Endodermal cell (in vitro differentiated cells): ENCODE results near the gene CD82. TPM values are rescaled to one million over a fixed set of nuclear protein-coding genes. Genes with fewer than 3 reads are reported as not detected.

ENCODE experiments used
- DNase-seq: peaks from one replicate; pipeline ENCODE4 v3.0.0-alpha.2; 2017
- H3K27ac ChIP-seq: 2 replicates; pipeline ENCODE4 v1.5.1; 2013; ENCODE audit warnings: mild to moderate bottlenecking, low read depth, low read length, moderate library complexity
- H3K27me3 ChIP-seq: 2 replicates; pipeline ENCODE4 v1.6.1; 2013; ENCODE audit warnings: mild to moderate bottlenecking, low read length, moderate library complexity; ENCODE audit not compliant: insufficient read depth, control insufficient read depth, poor library complexity, severe bottlenecking
- H3K36me3 ChIP-seq: 2 replicates; pipeline ENCODE4 v1.7.0; 2013; ENCODE audit warnings: mild to moderate bottlenecking, low read length, moderate library complexity; ENCODE audit not compliant: control insufficient read depth, insufficient read depth
- H3K4me1 ChIP-seq: one replicate; pipeline ENCODE4 v1.7.0; 2013; ENCODE audit warnings: low read length; ENCODE audit not compliant: control insufficient read depth, insufficient read depth
- H3K4me3 ChIP-seq: 2 replicates; pipeline ENCODE4 v1.5.1; 2013; ENCODE audit warnings: mild to moderate bottlenecking, low read length, moderate library complexity
- H3K9ac ChIP-seq: 2 replicates; pipeline ENCODE4 v1.6.1; 2013; ENCODE audit warnings: mild to moderate bottlenecking, low read length, moderate library complexity; ENCODE audit not compliant: poor library complexity, severe bottlenecking; ENCODE audit errors: extremely low read depth
- H3K9me3 ChIP-seq: 2 replicates; pipeline ENCODE4 v1.6.1; 2013; ENCODE audit warnings: mild to moderate bottlenecking, low read length, moderate library complexity; ENCODE audit not compliant: control insufficient read depth
- H3K27ac Mint-ChIP-seq: 2 replicates; pipeline ENCODE4 v1.8.0; 2020; ENCODE audit warnings: mixed read lengths
- H3K27me3 Mint-ChIP-seq: 2 replicates; pipeline ENCODE4 v1.8.0; 2021; ENCODE audit warnings: mild to moderate bottlenecking, mixed read lengths; ENCODE audit not compliant: insufficient read depth
- H3K36me3 Mint-ChIP-seq: 2 replicates; pipeline ENCODE4 v1.8.0; 2020; ENCODE audit warnings: low read depth, mixed read lengths
- H3K4me1 Mint-ChIP-seq: 2 replicates; pipeline ENCODE4 v1.8.0; 2020; ENCODE audit warnings: mixed read lengths
- H3K4me3 Mint-ChIP-seq: 2 replicates; pipeline ENCODE4 v1.8.0; 2020; ENCODE audit warnings: mild to moderate bottlenecking, moderate library complexity, mixed read lengths
- H3K9me3 Mint-ChIP-seq: 2 replicates; pipeline ENCODE4 v1.8.0; 2020; ENCODE audit warnings: mild to moderate bottlenecking, mixed read lengths
- CTCF ChIP-seq: fragments of 200-600 bp; sonication (generic); conservative IDR thresholded peaks from 2 replicates; pipeline ENCODE4 v1.5.0; 2021; ENCODE audit warnings: antibody characterized with exemption, mild to moderate bottlenecking
- WGBS, 2 experiments: methylation state at CpG; one replicate each; pipeline versions ENCODE4 v1.1.5 to v1.1.7; 2013; ENCODE audit warnings: missing lambda C conversion rate in 2 of 2, mixed read lengths in 1 of 2; ENCODE audit not compliant: insufficient coverage in 1 of 2, insufficient read length in 1 of 2; 5-methylcytosine and 5-hydroxymethylcytosine counted together
- total RNA-seq, 2 donors: library from RNA; stranded (reverse); fragmentation: NEBNext Ultra II Directional in 1 of 2; extraction: Animal tissue kit (Norgen Biotek cat#: 25700) in 1 of 2; gene quantifications; 2 replicates in 1 of 2; 3 replicates in 1 of 2; pipeline ENCODE4 v1.2.1, GENCODE V29; 2021

The CD82 gene
- total RNA-seq, 2 donors from 2014 or later, result 1.7 to 3.0 TPM

DNA sequence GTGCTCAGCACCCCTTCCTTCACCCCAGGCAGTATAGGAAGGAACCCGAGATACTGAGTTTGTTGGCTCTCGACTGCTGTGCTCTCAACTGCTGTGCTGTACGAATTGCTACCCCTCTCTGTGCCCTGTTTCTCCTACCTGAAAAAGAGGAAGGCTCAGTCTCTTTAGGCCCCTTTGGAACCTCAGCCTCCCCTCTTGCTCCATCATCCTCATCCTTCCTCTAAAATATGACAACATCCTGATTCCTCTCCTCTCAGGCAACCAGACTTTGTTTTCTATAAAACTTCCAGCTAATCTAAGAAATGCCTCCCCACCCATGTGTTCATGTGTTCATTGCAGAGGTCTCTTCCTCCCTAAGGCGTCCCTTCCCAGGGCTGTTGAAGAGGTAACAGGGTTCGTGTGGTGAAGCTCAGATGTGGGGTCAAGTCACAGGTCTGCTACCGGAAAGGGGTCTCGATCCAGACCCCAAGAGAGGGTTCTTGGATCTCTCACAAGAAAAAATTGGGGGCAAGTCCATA, 35.5 kb upstream of the CD82 start:
- H3K36me3 ChIP-seq, result no peaks in the 10 kb centered on the region
- H3K27me3 ChIP-seq, result no peaks in the 10 kb centered on the region
- no peaks in the 10 kb centered on the region for H3K4me1 ChIP-seq
- H3K9me3 Mint-ChIP-seq, result no peaks in the 10 kb centered on the region
- no peak overlapping the region for H3K27ac Mint-ChIP-seq
- TF ChIP-seq CTCF, result no peak
- H3K27me3 Mint-ChIP-seq, result peaks cover 13% of the 10 kb centered on the region
- H3K9ac ChIP-seq, result no peak overlapping the region
- no peak for DNase-seq
- H3K27ac ChIP-seq, result no peak overlapping the region
- H3K36me3 Mint-ChIP-seq, result no peaks in the 10 kb centered on the region
- no peaks in the 10 kb centered on the region for H3K9me3 ChIP-seq
- H3K4me3 Mint-ChIP-seq, result no peak overlapping the region
- H3K4me3 ChIP-seq, result no peak overlapping the region
- 93 to 100% methylated on average over 2 to 7 of the region's 7 CpGs for WGBS, 2 experiments
- no peaks in the 10 kb centered on the region for H3K4me1 Mint-ChIP-seq

DNA sequence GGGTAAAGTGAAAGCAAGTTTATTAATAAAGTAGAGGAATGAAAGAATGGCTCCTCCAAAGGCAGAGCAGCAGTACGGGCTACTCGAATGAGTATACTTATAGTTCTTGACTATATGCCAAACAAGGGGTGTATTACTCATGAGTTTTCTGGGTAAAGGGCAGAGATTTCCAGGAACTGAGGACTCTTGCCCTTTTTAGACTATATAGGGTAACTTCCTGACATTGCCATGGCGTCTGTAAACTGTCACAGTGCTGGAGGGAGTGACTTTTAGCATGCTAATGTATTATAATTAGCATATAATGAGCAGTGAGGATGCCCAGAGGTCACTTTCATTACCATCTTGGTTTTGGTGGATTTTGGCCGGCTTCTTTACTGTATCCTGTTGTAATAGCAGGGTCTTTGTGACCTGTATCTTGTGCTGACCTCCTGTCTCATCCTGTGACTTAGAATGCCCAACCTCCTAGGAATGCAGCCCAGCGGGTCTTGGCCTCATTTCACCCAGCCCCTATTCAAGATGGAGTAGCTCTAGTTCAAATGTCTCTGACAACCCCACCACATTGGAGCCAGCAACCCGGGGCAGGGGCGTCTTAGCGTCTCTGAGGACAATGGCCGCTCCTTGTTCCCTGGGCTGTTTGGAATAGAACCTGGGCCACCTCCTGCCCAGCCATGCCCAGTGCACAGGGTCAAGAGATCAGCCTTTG, 34.9 kb upstream of the CD82 start:
- H3K9ac ChIP-seq, result no peak overlapping the region
- H3K4me1 Mint-ChIP-seq, result no peaks in the 10 kb centered on the region
- no peaks in the 10 kb centered on the region for H3K9me3 ChIP-seq
- H3K27me3 ChIP-seq, result no peaks in the 10 kb centered on the region
- no peak overlapping the region for H3K27ac ChIP-seq
- DNase-seq, result no peak
- H3K4me3 Mint-ChIP-seq, result no peak overlapping the region
- H3K9me3 Mint-ChIP-seq, result no peaks in the 10 kb centered on the region
- H3K27ac Mint-ChIP-seq, result no peak overlapping the region
- 76 to 89% methylated on average over 4 to 9 of the region's 9 CpGs for WGBS, 2 experiments
- H3K36me3 Mint-ChIP-seq, result no peaks in the 10 kb centered on the region
- peaks cover 11% of the 10 kb centered on the region for H3K27me3 Mint-ChIP-seq
- TF ChIP-seq CTCF, result no peak
- no peaks in the 10 kb centered on the region for H3K36me3 ChIP-seq
- H3K4me3 ChIP-seq, result no peak overlapping the region
- H3K4me1 ChIP-seq, result no peaks in the 10 kb centered on the region

GRCh38 chr11:44531116-44531504, 34.4 kb upstream of the CD82 start:
- Histone ChIP-seq H3K9me3 (no peaks in the 10 kb centered on the region), H3K4me1 (no peaks in the 10 kb centered on the region), H3K27ac (no peak overlapping the region), H3K27me3 (no peaks in the 10 kb centered on the region), H3K9ac (no peak overlapping the region), H3K36me3 (no peaks in the 10 kb centered on the region), H3K4me3 (no peak overlapping the region)
- no peak for DNase-seq
- Mint-ChIP-seq H3K4me1 (no peaks in the 10 kb centered on the region), H3K9me3 (no peaks in the 10 kb centered on the region), H3K36me3 (no peaks in the 10 kb centered on the region), H3K27me3 (peaks cover 11% of the 10 kb centered on the region), H3K4me3 (no peak overlapping the region), H3K27ac (no peak overlapping the region)
- 75% methylated on average over 9 of the region's 9 CpGs; no CpG with 5 or more reads in 1 of the 2 experiments for WGBS, 2 experiments
- no peak for TF ChIP-seq CTCF
